Transverse colon (tissue), 4 donors: Measurements from ENCODE around the gene TLX2.

Source experiments
- CTCF ChIP-seq, 5 experiments: fragments of 200-600 bp in 3 of 5; fragments of 450-650 bp in 2 of 5; sonication (generic) in 3 of 5; IDR thresholded peaks; 1 replicate in 2 of 5; 2 replicates in 3 of 5; pipeline ENCODE4 v1.5.1; 2016 to 2017; ENCODE audit warnings: antibody characterized with exemption in 5 of 5, inconsistent platforms in 3 of 5, mild to moderate bottlenecking in 2 of 5, moderate library complexity in 1 of 5
- EP300 ChIP-seq: sonication (generic); formaldehyde crosslinking; IDR thresholded peaks from one replicate; pipeline ENCODE4 v1.6.1; 2017; ENCODE audit warnings: antibody characterized with exemption, low read depth
- POLR2A ChIP-seq: fragments of 450-650 bp; IDR thresholded peaks from one replicate; pipeline ENCODE4 v1.6.1; 2016; ENCODE audit warnings: antibody characterized with exemption, mild to moderate bottlenecking, moderate library complexity
- POLR2AphosphoS5 ChIP-seq, 3 donors: sonication (generic); formaldehyde crosslinking; IDR thresholded peaks; one replicate each; pipeline ENCODE4 v1.6.1; 2016; ENCODE audit warnings: antibody characterized with exemption in 3 of 3

- TF ChIP-seq POLR2A: no peak
- TF ChIP-seq CTCF (IDR thresholded peaks at IDR 0.05): no peak
- TF ChIP-seq EP300: no peak
- no peak for TF ChIP-seq POLR2AphosphoS5 (IDR thresholded peaks at IDR 0.05)
Observed at GRCh38 chr2:74550231-74550630, 36.0 kb downstream of the TLX2 start.
